ENCODE measurements around the gene PRKCE.

GRCh38 chr2:45610281-45611019 is 41.0 kb upstream of the PRKCE start:
- no peak for TF ChIP-seq POLR2A (IDR thresholded peaks at IDR 0.05)
- TF ChIP-seq, protein P1, sequence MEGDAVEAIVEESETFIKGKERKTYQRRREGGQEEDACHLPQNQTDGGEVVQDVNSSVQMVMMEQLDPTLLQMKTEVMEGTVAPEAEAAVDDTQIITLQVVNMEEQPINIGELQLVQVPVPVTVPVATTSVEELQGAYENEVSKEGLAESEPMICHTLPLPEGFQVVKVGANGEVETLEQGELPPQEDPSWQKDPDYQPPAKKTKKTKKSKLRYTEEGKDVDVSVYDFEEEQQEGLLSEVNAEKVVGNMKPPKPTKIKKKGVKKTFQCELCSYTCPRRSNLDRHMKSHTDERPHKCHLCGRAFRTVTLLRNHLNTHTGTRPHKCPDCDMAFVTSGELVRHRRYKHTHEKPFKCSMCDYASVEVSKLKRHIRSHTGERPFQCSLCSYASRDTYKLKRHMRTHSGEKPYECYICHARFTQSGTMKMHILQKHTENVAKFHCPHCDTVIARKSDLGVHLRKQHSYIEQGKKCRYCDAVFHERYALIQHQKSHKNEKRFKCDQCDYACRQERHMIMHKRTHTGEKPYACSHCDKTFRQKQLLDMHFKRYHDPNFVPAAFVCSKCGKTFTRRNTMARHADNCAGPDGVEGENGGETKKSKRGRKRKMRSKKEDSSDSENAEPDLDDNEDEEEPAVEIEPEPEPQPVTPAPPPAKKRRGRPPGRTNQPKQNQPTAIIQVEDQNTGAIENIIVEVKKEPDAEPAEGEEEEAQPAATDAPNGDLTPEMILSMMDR (IDR thresholded peaks at IDR 0.05): no peak
